CD14-positive monocyte (primary cell): ENCODE measurements around the gene CASP8. TPM values are rescaled to one million over a fixed set of nuclear protein-coding genes. Genes with fewer than 3 reads are reported as not detected.

ENCODE experiments used
- DNase-seq, 3 donors: peaks; one replicate each; pipeline ENCODE4 v3.0.0-alpha.2; 2011 to 2022
- H2AFZ ChIP-seq: 2 replicates; pipeline ENCODE4 v1.6.0; 2012; ENCODE audit warnings: mild to moderate bottlenecking, low read depth, low read length, inconsistent platforms; ENCODE audit not compliant: insufficient read depth, poor library complexity, severe bottlenecking
- H3K27ac ChIP-seq, 2 donors: 1 replicate in 1 of 2; 2 replicates in 1 of 2; pipeline ENCODE4 v1.5.1; 2012 to 2013; ENCODE audit warnings: low read length in 2 of 2, control low read depth in 1 of 2, inconsistent platforms in 1 of 2, low read depth in 1 of 2, mild to moderate bottlenecking in 1 of 2
- H3K27me3 ChIP-seq, 2 donors: one replicate each; pipeline versions ENCODE4 v1.6.0 to v1.6.1; 2011 to 2013; ENCODE audit warnings: low read length in 2 of 2; ENCODE audit not compliant: control insufficient read depth in 2 of 2, insufficient read depth in 2 of 2
- H3K36me3 ChIP-seq, 2 donors: replicated peaks in 1 of 2; 1 replicate in 1 of 2; 2 replicates in 1 of 2; pipeline versions ENCODE4 v1.5.1 to v1.6.1; 2012 to 2013; ENCODE audit warnings: low read length in 2 of 2, control low read depth in 1 of 2, inconsistent platforms in 1 of 2, mild to moderate bottlenecking in 1 of 2; ENCODE audit not compliant: insufficient read depth in 2 of 2, control insufficient read depth in 1 of 2
- H3K4me1 ChIP-seq, 2 donors: 1 replicate in 1 of 2; 2 replicates in 1 of 2; pipeline versions ENCODE4 v1.5.1 to v1.6.1; 2012 to 2013; ENCODE audit warnings: low read length in 2 of 2, control low read depth in 1 of 2, inconsistent platforms in 1 of 2, mild to moderate bottlenecking in 1 of 2, moderate library complexity in 1 of 2; ENCODE audit not compliant: insufficient read depth in 2 of 2, control insufficient read depth in 1 of 2
- H3K4me2 ChIP-seq: replicated peaks from 2 replicates; pipeline ENCODE3; 2012; ENCODE audit warnings: low read length, moderate library complexity, mild to moderate bottlenecking; ENCODE audit not compliant: poor library complexity, severe bottlenecking; ENCODE audit errors: extremely low read depth
- H3K4me3 ChIP-seq, 3 experiments: fragments of 200-600 bp in 1 of 3; sonication (generic) in 1 of 3; replicated peaks in 1 of 3; 1 replicate in 2 of 3; 2 replicates in 1 of 3; pipeline ENCODE4 v1.5.1; 2011 to 2013; ENCODE audit warnings: low read length in 3 of 3, mild to moderate bottlenecking in 3 of 3, control low read depth in 2 of 3, low read depth in 2 of 3, inconsistent platforms in 1 of 3, moderate library complexity in 1 of 3
- H3K79me2 ChIP-seq: 2 replicates; pipeline ENCODE4 v1.6.0; 2012; ENCODE audit warnings: mild to moderate bottlenecking, control low read depth, inconsistent platforms, low read length, moderate library complexity; ENCODE audit not compliant: insufficient read depth
- H3K9ac ChIP-seq: 2 replicates; pipeline ENCODE4 v1.6.0; 2017; ENCODE audit warnings: low read length, mild to moderate bottlenecking; ENCODE audit not compliant: insufficient read depth, poor library complexity, severe bottlenecking
- H3K9me3 ChIP-seq, 2 donors: replicated peaks in 1 of 2; 1 replicate in 1 of 2; 2 replicates in 1 of 2; pipeline versions ENCODE4 v1.5.1 to v1.6.1; 2012 to 2013; ENCODE audit warnings: low read length in 2 of 2, control low read depth in 1 of 2; ENCODE audit not compliant: control insufficient read depth in 1 of 2, insufficient read depth in 1 of 2
- H4K20me1 ChIP-seq: 2 replicates; pipeline ENCODE4 v1.6.0; 2012; ENCODE audit warnings: mild to moderate bottlenecking, low read length, control low read depth, moderate library complexity; ENCODE audit not compliant: insufficient read depth
- H3K27ac Mint-ChIP-seq, 7 donors: one replicate each; pipeline ENCODE4 v1.8.0; 2020; ENCODE audit warnings: mild to moderate bottlenecking in 7 of 7, mixed read lengths in 7 of 7, moderate library complexity in 6 of 7, inconsistent platforms in 2 of 7
- H3K27me3 Mint-ChIP-seq, 3 donors: one replicate each; pipeline ENCODE4 v1.8.0; 2021 to 2022; ENCODE audit warnings: low read depth in 3 of 3, mild to moderate bottlenecking in 3 of 3, mixed read lengths in 3 of 3, moderate library complexity in 3 of 3, inconsistent platforms in 1 of 3
- H3K36me3 Mint-ChIP-seq, 2 donors: one replicate each; pipeline ENCODE4 v1.8.0; 2020; ENCODE audit warnings: mixed read lengths in 2 of 2, inconsistent platforms in 1 of 2, mild to moderate bottlenecking in 1 of 2
- H3K4me1 Mint-ChIP-seq: one replicate; pipeline ENCODE4 v1.8.0; 2020; ENCODE audit warnings: mild to moderate bottlenecking, mixed read lengths
- H3K4me3 Mint-ChIP-seq, 2 donors: one replicate each; pipeline ENCODE4 v1.8.0; 2020; ENCODE audit warnings: mild to moderate bottlenecking in 2 of 2, mixed read lengths in 2 of 2, moderate library complexity in 1 of 2
- H3K9me3 Mint-ChIP-seq, 7 donors: one replicate each; pipeline ENCODE4 v1.8.0; 2020 to 2022; ENCODE audit warnings: mixed read lengths in 7 of 7, mild to moderate bottlenecking in 6 of 7, moderate library complexity in 6 of 7, inconsistent platforms in 2 of 7
- CTCF ChIP-seq: fragments of 200-600 bp; IDR thresholded peaks from one replicate; pipeline ENCODE4 v1.8.0; 2022; ENCODE audit warnings: antibody characterized with exemption, mild to moderate bottlenecking
- WGBS: methylation state at CpG from one replicate; pipeline ENCODE4 v1.1.5; 2013; ENCODE audit warnings: missing lambda C conversion rate; ENCODE audit not compliant: insufficient coverage; 5-methylcytosine and 5-hydroxymethylcytosine counted together
- intact Hi-C, 2 donors: fragments of 100-400 bp; cut with micrococcal nuclease; formaldehyde crosslinking; loops; one replicate each; pipeline versions ENCODE4 v1.15.0 to v1.15.1; 2023
- polyA plus RNA-seq, 3 donors: library from polyadenylated mRNA; depleted of rRNA in 1 of 3; unstranded in 2 of 3; stranded (reverse) in 1 of 3; fragments of 300-500 nt in 2 of 3; fragments of >200 nt in 1 of 3; fragmentation: Illumina TruSeq in 2 of 3; gene quantifications; 1 replicate in 2 of 3; 2 replicates in 1 of 3; pipeline ENCODE4 v1.2.3, GENCODE V29; 2012 to 2021

Gene CASP8
- polyA plus RNA-seq, 3 donors: 40.0 to 123 (median 80.7) TPM

GRCh38 chr2:201313362-201313761 is 53.0 kb downstream of the CASP8 start:
- Mint-ChIP-seq H3K27me3 (no peaks in the 10 kb centered on the region), H3K36me3 (peaks cover 17 to 19% of the 10 kb centered on the region in 2 donors), H3K4me3 (no peak overlapping the region), H3K4me1 (no peaks in the 10 kb centered on the region), H3K9me3 (peaks cover 12 to 54% (median 28%) of the 10 kb centered on the region in 7 donors), H3K27ac (no peak overlapping the region)
- no peak for DNase-seq
- Histone ChIP-seq H3K4me1 (no peaks in the 10 kb centered on the region), H3K4me2 (no peak overlapping the region), H3K27me3 (no peaks in the 10 kb centered on the region), H2AFZ (no peak overlapping the region), H3K27ac (no peak overlapping the region), H3K79me2 (no peaks in the 10 kb centered on the region), H3K36me3 (no peaks in the 10 kb centered on the region), H3K9me3 (peaks cover 5 to 19% of the 10 kb centered on the region in 2 donors), H3K4me3 (no peak overlapping the region), H4K20me1 (no peaks in the 10 kb centered on the region), H3K9ac (no peak overlapping the region)
- WGBS: 98% methylated on average over 4 of the region's 5 CpGs
- intact Hi-C loops: no loop called here
- no peak for TF ChIP-seq CTCF

GRCh38 chr2:201319511-201319910 is 59.2 kb downstream of the CASP8 start:
- Histone ChIP-seq H3K27me3 (no peaks in the 10 kb centered on the region), H3K4me2 (no peak overlapping the region), H3K4me1 (no peaks in the 10 kb centered on the region), H3K36me3 (no peaks in the 10 kb centered on the region), H3K27ac (no peak overlapping the region), H3K9me3 (peaks cover 24 to 39% of the 10 kb centered on the region in 2 donors), H3K9ac (no peak overlapping the region), H3K79me2 (no peaks in the 10 kb centered on the region), H4K20me1 (no peaks in the 10 kb centered on the region), H2AFZ (no peak overlapping the region), H3K4me3 (no peak overlapping the region)
- Mint-ChIP-seq H3K9me3 (peaks cover 21 to 58% (median 44%) of the 10 kb centered on the region in 7 donors), H3K36me3 (peaks cover 7 to 10% of the 10 kb centered on the region in 2 donors), H3K27me3 (no peaks in the 10 kb centered on the region), H3K4me1 (no peaks in the 10 kb centered on the region), H3K27ac (no peak overlapping the region), H3K4me3 (no peak overlapping the region)
- intact Hi-C loops: no loop called here
- DNase-seq: no peak
- no peak for TF ChIP-seq CTCF
- WGBS: no CpG with 5 or more reads among the region's 2 CpGs
